NCI-H1092 treated with DMSO at 0.1 percent for 48 hours (cell line): ENCODE results near the gene MUC12.
"Not testable (repeated sequence)": the region's sequence is repeated elsewhere in the genome, so short reads cannot be mapped to it uniquely, and the experiment has no call there.

Source experiments
- DNase-seq: peaks from one replicate; lab custom pipeline; 2025; lab: John Stamatoyannopoulos, UW

The MUC12 gene

GRCh38 chr7:100957832-100958421 lies 11.4 kb upstream of the MUC12 start:
- no peak for DNase-seq

DNA sequence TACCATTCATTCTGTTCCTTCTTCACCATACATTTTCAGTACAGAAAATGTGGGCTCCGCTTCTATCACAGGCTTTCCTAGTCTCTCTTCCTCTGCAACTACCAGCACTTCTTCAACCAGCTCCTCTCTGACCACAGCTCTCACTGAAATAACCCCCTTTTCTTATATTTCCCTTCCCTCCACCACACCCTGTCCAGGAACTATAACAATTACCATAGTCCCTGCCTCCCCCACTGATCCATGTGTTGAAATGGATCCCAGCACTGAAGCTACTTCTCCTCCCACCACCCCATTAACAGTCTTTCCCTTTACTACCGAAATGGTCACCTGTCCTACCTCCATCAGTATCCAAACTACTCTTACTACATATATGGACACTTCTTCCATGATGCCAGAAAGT lies 9.5 kb upstream of the MUC12 start:
- DNase-seq, result no peak

DNA sequence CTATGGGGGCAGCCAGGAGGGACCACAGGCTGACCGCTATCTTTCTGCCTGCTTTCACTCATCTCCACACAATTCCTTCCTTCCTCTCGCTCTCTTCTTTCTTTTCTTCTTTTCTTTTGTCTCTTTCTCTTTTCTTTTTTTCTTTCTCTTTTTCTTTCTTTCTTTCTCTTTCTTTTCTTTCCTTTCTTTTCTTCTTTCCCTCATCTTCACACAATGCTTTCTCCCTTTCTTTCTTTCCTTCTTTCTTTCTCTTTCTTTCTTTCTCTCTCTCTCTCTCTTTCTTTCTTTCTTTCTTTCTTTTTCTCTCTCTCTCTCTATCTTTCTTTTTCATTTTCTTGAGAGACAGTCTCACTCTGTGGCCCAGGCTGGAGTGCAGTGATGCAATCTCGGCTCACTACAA lies 6.8 kb upstream of the MUC12 start:
- no peak for DNase-seq

- no peak for DNase-seq
Measured at GRCh38 chr7:100963386-100963785, 6.0 kb upstream of the MUC12 start.

GRCh38 chr7:100963874-100964273 lies 5.5 kb upstream of the MUC12 start:
- no peak for DNase-seq

DNA sequence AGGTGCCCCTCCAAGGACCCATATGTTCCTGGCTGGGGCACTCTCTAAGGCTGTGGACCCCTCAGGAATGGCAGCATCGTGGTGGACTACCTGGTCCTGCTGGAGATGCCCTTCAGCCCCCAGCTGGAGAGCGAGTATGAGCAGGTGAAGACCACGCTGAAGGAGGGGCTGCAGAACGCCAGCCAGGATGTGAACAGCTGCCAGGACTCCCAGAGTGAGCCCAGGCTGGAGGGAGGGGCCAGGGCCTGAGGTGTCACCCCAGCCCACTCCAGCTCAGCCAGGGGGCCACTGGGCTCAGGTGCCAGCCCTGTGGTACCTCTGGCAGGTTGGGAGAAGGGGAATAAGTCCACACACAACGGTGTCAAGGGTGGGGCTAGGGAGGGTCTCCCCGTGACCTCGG lies 4.7 kb upstream of the MUC12 start:
- no peak for DNase-seq

DNA sequence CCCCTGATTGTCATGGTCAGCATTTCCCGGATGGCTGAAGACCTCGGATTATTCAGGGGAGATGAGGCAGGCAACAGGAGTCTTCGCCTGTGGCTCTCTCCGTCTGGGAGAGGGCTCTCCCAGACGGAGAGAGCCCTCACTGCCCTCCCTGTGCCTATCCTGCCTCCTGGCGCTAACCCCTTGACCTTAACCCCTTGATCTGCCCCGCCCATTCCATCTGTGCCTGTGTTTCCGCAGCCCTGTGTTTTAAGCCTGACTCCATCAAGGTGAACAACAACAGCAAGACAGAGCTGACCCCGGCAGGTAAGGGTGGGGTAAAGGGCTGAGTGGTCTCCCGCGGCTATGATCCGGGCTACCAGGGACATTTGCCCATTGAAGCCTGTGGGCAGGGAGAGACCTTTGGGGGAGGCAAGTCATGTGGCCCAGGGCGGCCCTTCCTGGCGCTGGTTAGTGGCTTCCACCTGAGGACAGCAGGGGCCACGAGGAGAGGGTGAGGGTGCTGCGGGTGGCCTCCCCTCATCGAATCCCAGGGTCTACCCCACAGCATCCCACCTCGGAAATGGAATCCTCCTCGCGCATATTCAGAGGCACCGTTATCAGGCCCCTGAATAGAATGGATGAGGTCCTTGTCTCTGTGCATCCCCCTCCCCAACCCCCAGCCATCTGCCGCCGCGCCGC lies 4.2 kb upstream of the MUC12 start:
- DNase-seq, result no peak

DNA sequence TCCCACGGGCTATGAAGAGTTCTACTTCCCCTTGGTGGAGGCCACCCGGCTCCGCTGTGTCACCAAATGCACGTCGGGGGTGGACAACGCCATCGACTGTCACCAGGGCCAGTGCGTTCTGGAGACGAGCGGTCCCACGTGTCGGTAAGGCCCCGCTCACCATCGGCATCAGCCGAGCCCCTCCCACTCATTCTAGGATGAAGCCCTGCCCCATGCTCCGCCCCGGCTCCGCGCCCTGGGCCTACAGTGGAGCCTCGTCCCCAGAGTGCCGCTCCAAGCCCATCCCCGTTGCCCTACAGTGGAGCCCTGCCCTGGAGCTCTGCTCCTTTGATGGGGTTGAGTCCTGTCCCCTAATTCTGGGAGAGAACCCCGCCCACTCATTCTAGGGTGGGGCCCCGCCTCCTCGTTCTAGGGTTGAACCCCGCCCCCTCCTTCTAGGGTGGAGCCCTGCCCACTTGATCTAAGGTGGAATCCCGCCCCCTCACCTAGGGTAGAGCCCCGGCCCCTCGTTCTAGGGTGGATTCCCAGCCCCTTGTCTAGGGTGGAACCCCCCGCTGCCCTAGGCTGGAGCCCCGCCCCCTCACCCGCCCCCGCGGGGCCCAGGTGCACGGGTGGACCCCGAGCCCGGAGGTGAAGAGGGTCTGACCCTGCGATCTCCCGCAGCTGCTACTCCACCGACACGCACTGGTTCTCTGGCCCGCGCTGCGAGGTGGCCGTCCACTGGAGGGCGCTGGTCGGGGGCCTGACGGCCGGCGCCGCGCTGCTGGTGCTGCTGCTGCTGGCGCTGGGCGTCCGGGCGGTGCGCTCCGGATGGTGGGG lies 3.4 kb upstream of the MUC12 start:
- DNase-seq, result no peak

GRCh38 chr7:100966542-100967291 lies 2.6 kb upstream of the MUC12 start:
- DNase-seq, result no peak

DNA sequence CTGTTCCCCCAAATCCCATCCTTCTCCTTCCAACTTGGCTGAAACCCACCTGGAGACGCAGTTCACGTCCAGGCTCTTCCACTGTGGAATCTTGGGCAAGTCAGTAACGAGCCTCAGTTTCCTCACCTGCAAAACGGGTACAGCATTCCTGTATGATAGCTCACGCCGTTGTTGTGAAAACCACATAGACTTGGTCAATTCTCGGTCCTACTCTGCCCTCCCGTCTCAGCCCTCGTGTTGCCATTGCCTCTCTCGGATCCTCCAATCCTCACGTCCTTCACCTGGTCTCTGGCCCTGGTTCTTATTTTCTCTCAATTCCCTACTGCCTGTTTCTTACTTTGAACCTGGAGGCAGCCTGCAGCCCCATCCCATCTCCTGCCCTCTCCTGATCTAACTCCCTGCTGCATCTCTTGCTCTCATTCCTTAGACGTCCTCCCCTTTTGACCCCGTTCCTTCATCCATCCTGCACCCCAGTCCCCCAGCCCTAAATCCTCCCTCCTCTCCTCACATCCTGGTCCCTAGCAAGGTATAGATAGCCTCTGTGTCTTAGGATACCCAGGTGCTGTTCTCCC lies 2.0 kb upstream of the MUC12 start:
- DNase-seq, result no peak

- DNase-seq, result no peak
Measured at GRCh38 chr7:100968031-100968430, 1.3 kb upstream of the MUC12 start.

DNA sequence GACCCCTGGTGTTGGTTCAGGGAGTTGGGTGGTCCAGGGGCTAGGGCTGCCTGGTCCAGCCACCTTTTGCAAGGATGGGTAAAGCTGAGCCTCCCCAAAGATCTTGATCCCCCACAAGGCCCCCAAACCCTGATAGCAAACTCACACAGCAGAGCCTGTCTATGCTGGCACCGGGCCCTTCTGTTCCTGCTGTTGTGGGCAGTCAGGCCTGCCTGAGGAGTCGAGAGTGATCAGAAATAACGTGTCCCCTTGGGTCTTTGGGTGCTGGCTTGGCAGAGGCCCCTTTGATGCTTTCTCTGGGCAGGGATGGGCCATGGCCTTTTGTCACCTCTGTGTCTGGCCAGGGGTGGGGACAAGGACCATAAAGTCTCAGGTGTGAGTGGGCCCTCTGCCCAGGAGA lies 715 bp upstream of the MUC12 start:
- DNase-seq, result no peak

GRCh38 chr7:100971111-100972001 lies 2.0 kb downstream of the MUC12 start:
- DNase-seq, result no peak

- DNase-seq, result no peak
Measured at GRCh38 chr7:100972002-100972347, 2.6 kb downstream of the MUC12 start.

DNA sequence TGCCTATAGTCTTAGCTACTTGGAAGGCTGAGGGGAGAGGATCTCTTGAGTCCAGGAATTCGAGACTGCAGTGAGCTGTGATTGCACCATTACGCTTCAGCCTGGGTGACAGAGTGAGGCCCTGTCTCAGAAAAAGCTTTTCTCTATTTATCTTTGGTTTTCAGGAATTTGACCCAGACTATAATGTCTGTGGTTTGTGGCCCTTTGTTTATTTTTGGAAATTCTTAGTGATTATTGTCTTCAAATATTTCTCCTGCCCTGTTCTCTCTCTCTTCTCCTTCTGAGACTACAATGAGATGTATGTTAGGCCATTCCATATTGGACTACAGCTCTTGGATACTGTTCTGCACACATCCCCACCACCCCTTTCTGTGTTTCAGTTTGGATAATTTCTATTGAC lies 4.7 kb downstream of the MUC12 start:
- DNase-seq, result no peak

DNA sequence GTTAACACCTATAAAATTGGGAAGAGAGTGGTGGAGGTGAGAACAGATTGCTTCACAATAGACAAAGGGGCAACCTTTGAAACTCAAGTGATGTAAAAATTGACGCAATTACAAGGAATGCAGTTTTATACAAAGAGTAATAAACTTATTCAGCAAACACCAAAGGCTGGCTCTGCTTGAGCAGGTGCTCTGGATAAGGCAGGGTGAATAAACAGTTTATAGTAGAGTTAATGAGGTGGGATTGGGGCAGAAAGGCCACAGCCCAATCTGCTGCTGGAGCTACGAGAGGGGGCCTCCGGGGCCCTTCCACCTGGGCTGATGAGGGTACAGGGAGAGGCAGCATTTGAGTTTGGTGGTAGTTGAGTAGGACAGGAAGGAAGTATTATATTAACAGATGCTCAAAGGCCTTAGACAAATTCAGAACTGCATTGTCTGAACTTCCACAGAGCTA lies 6.0 kb downstream of the MUC12 start:
- DNase-seq, result no peak

DNA sequence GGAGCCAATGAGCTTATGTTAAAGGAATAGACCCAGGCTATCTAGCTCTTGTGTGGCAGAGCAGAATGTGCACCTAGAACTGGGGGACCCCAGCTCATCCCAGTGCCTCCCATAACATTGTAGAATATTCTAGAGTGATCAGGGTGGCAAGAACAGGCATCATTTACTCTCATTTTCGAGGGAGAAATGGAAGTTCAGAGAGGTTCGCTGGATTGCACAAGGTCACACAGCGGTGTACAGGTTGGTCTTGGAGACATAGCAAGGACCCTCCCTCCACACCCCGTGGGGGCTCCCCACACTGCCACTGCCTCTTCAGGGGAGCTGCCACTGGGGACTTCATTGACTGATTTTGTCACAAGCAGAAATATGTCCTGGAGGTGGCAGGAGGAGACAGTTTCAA lies 8.9 kb downstream of the MUC12 start:
- DNase-seq, result no peak

DNA sequence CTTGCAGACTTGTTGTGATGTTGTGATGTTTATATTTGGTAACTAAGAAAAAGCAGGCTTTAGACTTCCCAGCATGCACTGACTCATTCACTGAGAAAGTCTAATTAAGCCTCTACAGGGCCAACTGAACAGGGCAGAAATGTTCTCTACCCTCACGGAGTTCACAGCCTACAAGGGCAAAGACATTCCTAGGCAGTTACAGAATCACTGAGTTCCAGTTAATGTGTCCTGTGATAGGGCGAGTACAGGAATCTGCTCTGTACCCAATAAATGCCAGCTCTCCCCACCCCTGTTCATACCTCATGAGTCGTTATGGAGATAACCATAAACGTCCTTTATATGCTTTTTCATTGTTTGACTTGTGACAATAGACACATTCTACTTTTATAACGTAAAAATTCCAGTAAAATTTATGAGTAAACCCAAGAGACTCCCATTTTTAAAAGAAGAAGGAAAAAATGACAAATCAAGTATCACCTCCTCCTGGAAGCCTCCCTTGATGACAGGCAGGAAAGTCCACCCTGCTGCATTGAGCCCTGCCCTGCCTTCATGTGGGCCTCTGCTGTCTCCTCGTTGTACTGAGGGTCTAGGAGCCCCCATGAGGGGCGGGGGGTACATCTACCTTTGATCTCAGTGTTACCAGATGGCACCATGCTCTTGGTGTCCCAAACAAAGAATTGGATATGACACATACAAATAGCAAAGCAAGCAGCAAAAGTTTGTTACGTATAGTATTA lies 14.3 kb downstream of the MUC12 start:
- DNase-seq, result no peak

- DNase-seq, result not testable (repeated sequence)
Measured at GRCh38 chr7:100984241-100984918, 15.0 kb downstream of the MUC12 start.
